Activated naive CD4-positive, alpha-beta T cell treated with anti-CD3 and anti-CD28 coated beads, Interleukin-2, amount 50 U/mL, for 24 hours (primary cell): ENCODE data around the gene ULK2.

Source experiments
- H3K27ac Mint-ChIP-seq: one replicate; pipeline ENCODE4 v1.8.0; 2021; ENCODE audit warnings: mild to moderate bottlenecking, mixed read lengths
- H3K27me3 Mint-ChIP-seq: one replicate; pipeline ENCODE4 v1.8.0; 2021; ENCODE audit warnings: mixed read lengths
- H3K36me3 Mint-ChIP-seq: one replicate; pipeline ENCODE4 v1.8.0; 2021; ENCODE audit warnings: mixed read lengths
- H3K4me1 Mint-ChIP-seq: one replicate; pipeline ENCODE4 v1.8.0; 2021; ENCODE audit warnings: mixed read lengths
- H3K4me3 Mint-ChIP-seq: one replicate; pipeline ENCODE4 v1.8.0; 2021; ENCODE audit warnings: mild to moderate bottlenecking, mixed read lengths
- H3K9me3 Mint-ChIP-seq: one replicate; pipeline ENCODE4 v1.8.0; 2021; ENCODE audit warnings: mixed read lengths

Gene ULK2

GRCh38 chr17:19763416-19763815 lies 104.3 kb downstream of the ULK2 start:
- no peaks in the 10 kb centered on the region for H3K27me3 Mint-ChIP-seq
- H3K27ac Mint-ChIP-seq, result no peak overlapping the region

DNA sequence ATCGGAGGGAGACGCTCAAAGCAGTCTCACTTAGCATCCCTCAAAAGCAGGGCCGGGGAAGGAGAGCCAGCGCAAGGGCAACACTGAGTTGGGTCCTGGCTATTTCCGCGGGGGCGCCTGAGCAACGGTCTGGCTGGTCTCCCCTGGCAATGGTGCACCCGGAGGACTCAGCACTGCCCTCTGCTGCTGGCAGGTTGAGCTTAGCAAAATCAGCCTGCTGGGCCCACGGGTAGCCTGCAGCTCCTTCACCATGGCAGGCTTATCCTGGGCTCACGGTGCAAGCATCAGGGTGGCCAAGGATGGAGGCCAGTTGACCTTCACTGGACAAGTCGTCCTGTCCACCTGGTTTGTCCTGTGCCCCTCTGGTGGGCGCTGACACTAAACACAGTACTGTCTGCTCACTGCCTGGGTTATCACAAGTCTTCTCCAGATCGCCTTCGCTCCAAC lies 105.2 kb downstream of the ULK2 start:
- Mint-ChIP-seq H3K27me3 (no peaks in the 10 kb centered on the region), H3K4me1 (peaks cover 15% of the 10 kb centered on the region), H3K9me3 (no peaks in the 10 kb centered on the region), H3K4me3 (no peak overlapping the region), H3K36me3 (no peaks in the 10 kb centered on the region), H3K27ac (no peak overlapping the region)

More at GRCh38 chr17:19763416-19763815, 104.3 kb downstream of the ULK2 start:
- Mint-ChIP-seq H3K36me3 (no peaks in the 10 kb centered on the region), H3K9me3 (no peaks in the 10 kb centered on the region), H3K4me3 (no peak overlapping the region), H3K4me1 (peaks cover 24% of the 10 kb centered on the region)

- Mint-ChIP-seq H3K27ac (peak overlapping the region; percentile 19), H3K4me1 (peaks cover 5% of the 10 kb centered on the region), H3K27me3 (no peaks in the 10 kb centered on the region), H3K9me3 (no peaks in the 10 kb centered on the region), H3K36me3 (no peaks in the 10 kb centered on the region), H3K4me3 (no peak overlapping the region)
Observed at GRCh38 chr17:19760746-19761145, 107.0 kb downstream of the ULK2 start.

GRCh38 chr17:19759568-19760549 lies 107.9 kb downstream of the ULK2 start:
- Mint-ChIP-seq H3K27me3 (no peaks in the 10 kb centered on the region), H3K9me3 (no peaks in the 10 kb centered on the region), H3K4me1 (peaks cover 5% of the 10 kb centered on the region), H3K4me3 (no peak overlapping the region), H3K27ac (no peak overlapping the region), H3K36me3 (no peaks in the 10 kb centered on the region)

DNA sequence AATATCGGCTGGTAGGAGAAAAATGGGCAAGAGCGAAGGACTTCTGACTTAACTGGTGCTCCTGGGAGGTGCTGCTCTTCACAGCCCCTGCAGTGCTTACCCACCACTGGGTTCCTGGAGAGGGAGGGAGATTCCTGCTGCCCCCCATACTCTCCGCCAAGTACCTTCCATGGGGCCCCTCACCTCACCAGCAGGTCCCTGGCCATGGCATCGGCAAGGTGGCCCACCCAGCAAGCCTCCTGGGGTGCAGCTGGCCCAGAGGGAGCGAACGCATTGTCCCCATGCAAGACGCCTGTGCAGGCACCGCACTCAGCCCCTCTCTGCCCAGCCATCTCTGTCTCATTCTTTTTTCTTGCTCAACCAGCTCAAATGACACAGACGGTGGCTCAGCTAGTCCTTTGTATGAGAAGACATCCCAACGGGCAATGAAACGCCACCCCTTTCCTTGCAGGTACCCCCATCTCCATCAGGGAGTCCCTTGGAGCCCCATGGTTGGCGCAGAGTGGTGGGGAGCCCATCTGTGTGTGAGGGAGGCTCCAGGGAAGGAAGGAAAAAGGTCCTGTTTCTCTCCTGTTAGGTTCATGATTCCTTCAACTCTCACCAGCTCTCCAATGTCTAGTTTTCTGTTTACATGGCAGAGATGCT lies 110.1 kb downstream of the ULK2 start:
- Mint-ChIP-seq H3K4me3 (no peak overlapping the region), H3K27me3 (no peaks in the 10 kb centered on the region), H3K27ac (no peak overlapping the region), H3K9me3 (no peaks in the 10 kb centered on the region), H3K36me3 (no peaks in the 10 kb centered on the region), H3K4me1 (no peaks in the 10 kb centered on the region)

DNA sequence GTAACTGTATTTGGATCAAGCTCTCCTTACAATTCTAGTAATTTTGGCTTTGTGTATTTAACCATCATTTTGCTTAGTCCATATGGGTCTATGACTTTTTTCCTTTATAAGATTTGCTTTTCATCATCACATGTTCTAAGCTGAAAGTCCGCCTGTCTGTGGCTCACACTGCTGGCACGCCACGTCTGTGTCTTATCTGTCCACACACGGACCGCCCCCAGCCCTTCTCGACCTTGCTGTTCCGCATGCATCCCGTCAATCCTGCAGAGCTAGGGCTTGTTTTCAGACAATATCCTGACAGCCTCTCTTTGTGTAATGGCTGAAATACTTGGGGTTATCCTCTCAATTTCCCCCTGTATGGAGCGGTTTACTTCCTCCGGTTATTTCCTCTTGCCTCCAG lies 111.2 kb downstream of the ULK2 start:
- Mint-ChIP-seq H3K27me3 (no peaks in the 10 kb centered on the region), H3K27ac (peak overlapping the region; percentile 15)

GRCh38 chr17:19755821-19756510 lies 111.8 kb downstream of the ULK2 start:
- H3K27ac Mint-ChIP-seq, result no peak overlapping the region
- no peaks in the 10 kb centered on the region for H3K27me3 Mint-ChIP-seq
- no peaks in the 10 kb centered on the region for H3K9me3 Mint-ChIP-seq
- H3K4me1 Mint-ChIP-seq, result peaks cover under 1% of the 10 kb centered on the region
- no peaks in the 10 kb centered on the region for H3K36me3 Mint-ChIP-seq
- no peak overlapping the region for H3K4me3 Mint-ChIP-seq

More for the DNA sequence above, 111.2 kb downstream of the ULK2 start:
- H3K4me1 Mint-ChIP-seq, result no peaks in the 10 kb centered on the region
- no peak overlapping the region for H3K4me3 Mint-ChIP-seq
- no peaks in the 10 kb centered on the region for H3K9me3 Mint-ChIP-seq
- H3K36me3 Mint-ChIP-seq, result no peaks in the 10 kb centered on the region

DNA sequence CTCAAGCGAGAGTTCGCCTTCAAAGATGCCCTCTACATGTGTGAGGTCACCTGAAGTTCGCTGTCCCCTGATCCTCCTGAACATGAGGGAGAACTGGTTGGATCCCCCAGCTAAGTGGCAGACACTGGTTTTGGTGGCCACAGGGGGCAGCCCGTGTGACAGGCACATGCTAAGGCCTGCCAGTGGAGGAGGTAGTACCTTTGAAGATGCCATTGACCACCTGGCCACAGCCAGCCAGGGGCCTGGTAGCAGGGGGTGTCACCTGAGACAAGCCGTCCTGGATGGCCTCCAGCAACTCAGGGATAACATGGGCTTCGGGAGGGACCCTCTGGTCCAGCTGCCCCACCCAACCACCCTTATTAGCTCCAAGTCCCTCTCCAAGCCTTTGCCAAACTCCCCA lies 112.3 kb downstream of the ULK2 start:
- H3K27ac Mint-ChIP-seq, result no peak overlapping the region
- peaks cover 4% of the 10 kb centered on the region for H3K4me1 Mint-ChIP-seq
- H3K36me3 Mint-ChIP-seq, result no peaks in the 10 kb centered on the region
- no peak overlapping the region for H3K4me3 Mint-ChIP-seq
- no peaks in the 10 kb centered on the region for H3K27me3 Mint-ChIP-seq
- no peaks in the 10 kb centered on the region for H3K9me3 Mint-ChIP-seq

- no peaks in the 10 kb centered on the region for H3K27me3 Mint-ChIP-seq
- H3K4me3 Mint-ChIP-seq, result no peak overlapping the region
- peaks cover 4% of the 10 kb centered on the region for H3K4me1 Mint-ChIP-seq
- no peak overlapping the region for H3K27ac Mint-ChIP-seq
- no peaks in the 10 kb centered on the region for H3K36me3 Mint-ChIP-seq
- no peaks in the 10 kb centered on the region for H3K9me3 Mint-ChIP-seq
Observed at GRCh38 chr17:19753661-19754463, 113.9 kb downstream of the ULK2 start.

DNA sequence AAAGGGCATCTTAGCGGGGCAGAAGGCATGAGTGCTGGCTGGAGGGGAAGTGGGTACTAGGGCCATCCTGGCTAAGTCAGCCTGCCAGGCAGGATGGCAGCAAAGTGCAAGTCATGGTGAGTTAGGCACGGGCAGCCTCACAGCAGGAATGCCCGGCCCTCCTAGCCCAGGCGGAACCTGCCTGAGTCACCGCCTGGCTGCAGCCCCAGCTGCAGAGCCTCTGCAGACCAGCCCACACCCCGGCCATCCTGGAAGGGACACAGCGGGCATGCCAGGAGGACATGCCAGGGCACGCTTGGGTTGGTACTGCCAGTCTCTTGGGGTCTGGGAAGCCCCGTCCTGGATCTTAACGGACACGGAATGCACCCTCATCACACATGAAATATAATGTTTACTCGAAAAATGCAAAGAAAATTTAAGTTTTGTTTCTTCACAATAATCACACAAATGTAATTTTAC lies 114.7 kb downstream of the ULK2 start:
- Mint-ChIP-seq H3K9me3 (no peaks in the 10 kb centered on the region), H3K27me3 (no peaks in the 10 kb centered on the region), H3K36me3 (no peaks in the 10 kb centered on the region), H3K4me1 (peaks cover 4% of the 10 kb centered on the region), H3K27ac (no peak overlapping the region), H3K4me3 (no peak overlapping the region)

DNA sequence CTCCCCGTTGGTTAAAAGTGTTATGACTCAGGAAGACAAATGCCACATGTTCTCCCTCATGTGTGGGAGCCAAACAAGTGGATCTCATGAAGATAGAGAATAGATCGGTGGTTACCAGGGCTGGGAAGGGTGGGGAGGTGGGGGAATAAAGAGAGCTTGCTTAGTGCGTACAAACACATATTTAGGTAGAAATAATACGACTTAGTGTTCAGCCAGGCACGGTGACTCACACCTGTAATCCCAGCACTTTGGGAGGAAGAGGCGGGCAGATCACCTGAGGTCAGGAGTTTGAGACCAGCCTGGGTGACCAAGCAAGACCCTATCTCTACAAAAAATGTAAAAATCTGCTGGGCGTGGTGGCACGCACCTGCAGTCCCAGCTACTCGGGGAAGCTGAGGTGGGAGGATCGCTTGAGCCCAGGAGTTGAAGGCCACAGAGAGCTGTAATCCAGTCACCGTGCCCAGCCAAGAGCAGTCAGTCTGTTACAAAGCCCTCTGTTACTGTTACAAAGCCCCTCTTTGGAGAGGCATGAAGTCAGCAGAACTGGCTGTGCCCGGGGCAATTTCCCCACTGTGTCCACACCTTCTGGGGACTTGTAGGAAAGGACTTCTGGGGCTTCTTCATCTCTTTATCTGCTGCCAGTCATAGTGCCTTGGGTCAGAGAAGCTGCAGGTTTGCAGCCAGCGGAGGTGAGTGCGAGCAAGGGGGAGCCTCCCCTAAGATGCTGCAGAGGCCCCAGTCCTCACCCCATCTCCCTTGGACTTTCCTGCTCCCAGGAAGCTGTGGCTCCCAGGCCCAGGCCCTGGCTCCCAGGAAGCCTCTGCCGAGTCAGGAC lies 115.3 kb downstream of the ULK2 start:
- no peak overlapping the region for H3K4me3 Mint-ChIP-seq
- H3K27me3 Mint-ChIP-seq, result no peaks in the 10 kb centered on the region
- no peaks in the 10 kb centered on the region for H3K9me3 Mint-ChIP-seq
- H3K4me1 Mint-ChIP-seq, result peaks cover 4% of the 10 kb centered on the region
- H3K27ac Mint-ChIP-seq, result no peak overlapping the region
- H3K36me3 Mint-ChIP-seq, result no peaks in the 10 kb centered on the region

DNA sequence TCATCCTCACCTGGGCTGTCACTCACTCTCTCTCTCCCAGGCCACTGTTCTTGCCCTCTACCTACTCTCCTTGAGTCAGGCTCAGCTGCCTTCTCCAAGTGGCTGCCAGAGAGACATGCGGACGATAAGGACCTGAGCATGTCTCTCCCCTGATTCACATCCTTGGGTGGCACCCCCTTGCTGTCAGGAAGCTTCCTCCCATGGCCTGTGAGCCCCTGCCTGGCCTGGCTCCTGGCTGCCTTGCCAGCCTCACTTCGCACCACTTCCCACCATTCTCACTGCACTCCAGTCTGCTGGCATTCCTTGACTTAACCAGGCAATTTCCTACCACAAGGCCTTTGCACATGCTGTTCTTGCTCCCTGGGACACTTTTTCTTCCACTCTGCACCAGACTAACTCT lies 116.9 kb downstream of the ULK2 start:
- no peak overlapping the region for H3K4me3 Mint-ChIP-seq
- H3K36me3 Mint-ChIP-seq, result no peaks in the 10 kb centered on the region
- H3K27me3 Mint-ChIP-seq, result no peaks in the 10 kb centered on the region
- peaks cover 4% of the 10 kb centered on the region for H3K4me1 Mint-ChIP-seq
- no peak overlapping the region for H3K27ac Mint-ChIP-seq
- no peaks in the 10 kb centered on the region for H3K9me3 Mint-ChIP-seq

DNA sequence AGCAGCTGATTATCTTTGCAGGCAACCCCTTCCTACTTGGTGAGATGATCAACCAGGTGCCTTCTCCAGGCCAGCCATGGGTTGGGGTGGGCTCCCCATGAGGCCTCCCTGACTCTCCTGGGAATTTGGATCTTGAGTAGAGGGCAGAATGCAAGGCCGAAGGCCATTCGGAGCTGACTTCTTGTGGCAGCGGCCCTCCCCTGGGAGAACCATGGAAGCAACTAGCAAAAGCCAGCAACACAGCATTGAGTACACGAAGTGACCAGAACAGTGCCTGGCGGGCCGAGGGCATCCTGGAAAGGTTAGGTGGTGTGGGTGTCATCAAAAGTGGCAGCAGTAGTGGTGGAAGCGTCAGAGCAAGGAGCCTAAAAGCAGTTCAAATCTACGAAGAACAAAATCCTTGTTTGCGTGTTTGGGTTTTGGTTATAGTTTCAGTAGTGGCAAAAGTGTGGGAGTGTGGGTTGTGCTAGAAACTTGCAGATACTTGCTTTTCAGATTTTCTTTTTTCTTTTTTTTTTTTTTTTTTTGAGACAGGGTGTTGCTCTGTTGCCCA lies 117.6 kb downstream of the ULK2 start:
- no peaks in the 10 kb centered on the region for H3K9me3 Mint-ChIP-seq
- peaks cover 8% of the 10 kb centered on the region for H3K4me1 Mint-ChIP-seq
- no peak overlapping the region for H3K27ac Mint-ChIP-seq
- no peaks in the 10 kb centered on the region for H3K27me3 Mint-ChIP-seq
- no peak overlapping the region for H3K4me3 Mint-ChIP-seq
- no peaks in the 10 kb centered on the region for H3K36me3 Mint-ChIP-seq

DNA sequence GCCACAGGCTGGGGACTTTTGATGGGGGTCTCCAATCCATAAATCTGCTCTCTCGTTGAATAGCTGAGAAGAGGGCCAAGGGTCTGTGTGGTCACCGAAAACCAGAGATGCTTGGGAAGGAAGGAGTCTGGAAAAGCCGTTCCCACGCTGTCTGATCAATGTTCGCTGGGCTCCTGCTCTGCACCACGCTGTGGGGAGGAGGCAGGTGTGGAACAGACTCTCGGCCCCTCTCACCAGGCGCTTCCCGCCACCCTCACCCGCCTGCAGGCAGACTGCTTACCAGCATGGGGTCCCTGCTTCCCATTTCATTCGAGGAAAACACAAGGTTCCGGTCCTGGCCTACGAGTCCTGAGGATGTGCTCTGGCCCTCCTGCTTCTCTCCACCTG lies 118.9 kb downstream of the ULK2 start:
- no peaks in the 10 kb centered on the region for H3K27me3 Mint-ChIP-seq
- no peaks in the 10 kb centered on the region for H3K9me3 Mint-ChIP-seq
- H3K4me1 Mint-ChIP-seq, result peaks cover 11% of the 10 kb centered on the region

More for the DNA sequence above, 118.9 kb downstream of the ULK2 start:
- no peaks in the 10 kb centered on the region for H3K36me3 Mint-ChIP-seq
- H3K27ac Mint-ChIP-seq, result no peak overlapping the region
- no peak overlapping the region for H3K4me3 Mint-ChIP-seq
